ENCODE measurements around the gene EHBP1L1. TPM values are rescaled to one million over a fixed set of nuclear protein-coding genes. Genes with fewer than 3 reads are reported as not detected.
A peak's percentile ranks its signal among the peaks of the same experiment; 100 is the strongest.

The EHBP1L1 gene
- total RNA-seq, 1 experiment from 2014 or later, result 105 TPM

- ChIA-PET CTCF (no interaction called here), POLR2A (no interaction called here), RAD21 (ENCODE audit: low non-redundant PET in 1 of 2, low total read pairs in 2 of 2, uncharacterized antibody in 2 of 2, unreplicated experiment in 2 of 2) (no interaction called here)
- Histone ChIP-seq H3K27me3 (ENCODE audit: insufficient read depth, low read length) (no peaks in the 10 kb centered on the region), H3K27ac (ENCODE audit: low read depth, low read length) (no peak overlapping the region), H3K4me3 (replicated peaks in 1 of 2; ENCODE audit: low read depth in 1 of 2, low read length in 2 of 2) (no peak overlapping the region), H3K79me2 (ENCODE audit: insufficient read depth, low read length) (no peaks in the 10 kb centered on the region), H3K9me3 (ENCODE audit: control insufficient read depth in 1 of 2, insufficient read depth in 1 of 2, low read depth in 1 of 2, low read length in 2 of 2) (no peaks in the 10 kb centered on the region), H3K9me2 (ENCODE audit: insufficient read depth) (no peaks in the 10 kb centered on the region), H3K36me3 (ENCODE audit: control insufficient read depth in 1 of 2, insufficient read depth in 2 of 2, low read length in 2 of 2) (peaks cover 5 to 7% of the 10 kb centered on the region in 2 experiments; a peak in 3 of 4 replicates), H2AFZ (ENCODE audit: low read depth, low read length, poor library complexity, severe bottlenecking) (no peak overlapping the region), H4K20me1 (ENCODE audit: insufficient read depth) (no peaks in the 10 kb centered on the region), H3K9ac (ENCODE audit: low read length) (no peak overlapping the region), H3K4me2 (ENCODE audit: low read length) (no peak overlapping the region), H3K4me1 (ENCODE audit: control insufficient read depth in 1 of 2, insufficient read depth in 2 of 2, low read length in 2 of 2) (peaks cover 12 to 13% of the 10 kb centered on the region in 2 experiments)
- ATAC-seq (no peak), DNase-seq (ENCODE audit: low read depth, low spot score) (no peak)
- no TSS peak for BruUV-seq (replicated peaks)
- intact Hi-C loops (cut with micrococcal nuclease), result no loop called here
- TF ChIP-seq POLR2AphosphoS5 (IDR thresholded peaks at IDR 0.05; ENCODE audit: low read depth, low read length) (0 out of 2 replicates have a peak, but pooled peaks have one; percentile 13), SIN3A (IDR thresholded peaks at IDR 0.05; ENCODE audit: low read depth) (no peak)
These were observed 24.0 kb downstream of the EHBP1L1 start for GRCh38 chr11:65599955-65600246.

GRCh38 chr11:65604258-65604657 is 28.4 kb downstream of the EHBP1L1 start:
- Histone ChIP-seq H3K9me3 (ENCODE audit: control insufficient read depth in 1 of 2, insufficient read depth in 1 of 2, low read depth in 1 of 2, low read length in 2 of 2) (no peaks in the 10 kb centered on the region), H3K27me3 (ENCODE audit: insufficient read depth, low read length) (no peaks in the 10 kb centered on the region), H3K36me3 (ENCODE audit: control insufficient read depth in 1 of 2, insufficient read depth in 2 of 2, low read length in 2 of 2) (peaks cover 14 to 16% of the 10 kb centered on the region in 2 experiments; a peak in 3 of 4 replicates), H4K20me1 (ENCODE audit: insufficient read depth) (no peaks in the 10 kb centered on the region), H3K79me2 (ENCODE audit: insufficient read depth, low read length) (no peaks in the 10 kb centered on the region), H3K4me3 (replicated peaks in 1 of 2; ENCODE audit: low read depth in 1 of 2, low read length in 2 of 2) (no peak overlapping the region), H2AFZ (ENCODE audit: low read depth, low read length, poor library complexity, severe bottlenecking) (no peak overlapping the region), H3K27ac (ENCODE audit: low read depth, low read length) (no peak overlapping the region), H3K9ac (ENCODE audit: low read length) (no peak overlapping the region), H3K9me2 (ENCODE audit: insufficient read depth) (no peaks in the 10 kb centered on the region), H3K4me2 (ENCODE audit: low read length) (no peak overlapping the region), H3K4me1 (ENCODE audit: control insufficient read depth in 1 of 2, insufficient read depth in 2 of 2, low read length in 2 of 2) (peaks cover 8 to 17% of the 10 kb centered on the region in 2 experiments; a peak in 3 of 4 replicates)
- ChIA-PET POLR2A (no interaction called here), CTCF (interaction anchor here (1.1 kb wide), 1 partner anchor 31 kb away, joined by 3 read pairs; no protein-coding TSS in a partner anchor), RAD21 (ENCODE audit: low non-redundant PET in 1 of 2, low total read pairs in 2 of 2, uncharacterized antibody in 2 of 2, unreplicated experiment in 2 of 2) (no interaction called here)
- intact Hi-C loops (cut with micrococcal nuclease), result no loop called here
- ATAC-seq, result no peak
- no TSS peak for BruUV-seq (replicated peaks)
- no peak for TF ChIP-seq RAD21 (IDR thresholded peaks at IDR 0.05; ENCODE audit: low read depth)
- no peak for TF ChIP-seq ATF3 (IDR thresholded peaks at IDR 0.05)
- TF ChIP-seq POLR2A (IDR thresholded peaks at IDR 0.05; ENCODE audit: borderline replicate concordance, extremely low read depth, insufficient read depth, insufficient read length), result no peak
- DNase-seq (ENCODE audit: low read depth, low spot score), result no peak
